GM18498 (cell line): ENCODE measurements around the gene NUDT8.
"Not testable (repeated sequence)": the region's sequence is repeated elsewhere in the genome, so short reads cannot be mapped to it uniquely, and the experiment has no call there.

Source experiments
- ATAC-seq: cut with Tn5 transposase; IDR thresholded peaks from one replicate; pipeline ENCODE4 v1.9.1; 2021; ENCODE audit warnings: mild to moderate bottlenecking, moderate library complexity; ENCODE audit not compliant: unreplicated experiment

NUDT8 gene

GRCh38 chr11:67594480-67594879 lies 35.3 kb downstream of the NUDT8 start:
- no peak for ATAC-seq

- ATAC-seq = no peak
Observed at GRCh38 chr11:67593565-67593905, 36.2 kb downstream of the NUDT8 start.

- ATAC-seq = no peak
Observed at GRCh38 chr11:67592880-67593564, 36.7 kb downstream of the NUDT8 start.

- not testable (repeated sequence) for ATAC-seq
Observed at GRCh38 chr11:67588899-67589415, 40.8 kb downstream of the NUDT8 start.

GRCh38 chr11:67588136-67588503 lies 41.6 kb downstream of the NUDT8 start:
- peak; percentile 24 for ATAC-seq

GRCh38 chr11:67586568-67587250 lies 43.0 kb downstream of the NUDT8 start:
- no peak for ATAC-seq

- no peak for ATAC-seq
Observed at GRCh38 chr11:67585911-67586310, 43.8 kb downstream of the NUDT8 start.

GRCh38 chr11:67584881-67585873 lies 44.6 kb downstream of the NUDT8 start:
- no peak for ATAC-seq

- ATAC-seq = no peak
Observed at GRCh38 chr11:67584205-67584880, 45.4 kb downstream of the NUDT8 start.

- peak; percentile 66 for ATAC-seq
Observed at GRCh38 chr11:67583247-67584204, 46.2 kb downstream of the NUDT8 start, which contains the start of gene GSTP1. Gene GSTP1 (plus strand): TSS chr11:67583812. CDS start chr11:67583844, 32 bp downstream.

GRCh38 chr11:67582011-67582410 lies 47.7 kb downstream of the NUDT8 start:
- ATAC-seq = no peak

- ATAC-seq = no peak
Observed at GRCh38 chr11:67581469-67581868, 48.3 kb downstream of the NUDT8 start.

- no peak for ATAC-seq
Observed at GRCh38 chr11:67577951-67578350, 51.8 kb downstream of the NUDT8 start.
